GM21526 (cell line): ENCODE results near the gene ADIPOR2.
A peak's percentile ranks its signal among the peaks of the same experiment; 100 is the strongest.
"Not testable (repeated sequence)": the region's sequence is repeated elsewhere in the genome, so short reads cannot be mapped to it uniquely, and the experiment has no call there.

Experiments
- ATAC-seq: cut with Tn5 transposase; IDR thresholded peaks from one replicate; pipeline ENCODE4 v1.9.1; 2021; ENCODE audit warnings: moderate library complexity; ENCODE audit not compliant: unreplicated experiment, low FRiP score

Gene ADIPOR2

GRCh38 chr12:1663440-1664132, 27.3 kb upstream of the ADIPOR2 start:
- no peak for ATAC-seq

GRCh38 chr12:1665366-1665765, 25.5 kb upstream of the ADIPOR2 start:
- ATAC-seq: no peak

- no peak for ATAC-seq
Observed at GRCh38 chr12:1666215-1666614, 24.7 kb upstream of the ADIPOR2 start.

- no peak for ATAC-seq
Observed at GRCh38 chr12:1666685-1667162, 24.1 kb upstream of the ADIPOR2 start.

- ATAC-seq: no peak
Observed at GRCh38 chr12:1668833-1669543, 21.9 kb upstream of the ADIPOR2 start.

GRCh38 chr12:1670358-1671268, 20.3 kb upstream of the ADIPOR2 start:
- no peak for ATAC-seq

- ATAC-seq: no peak
Observed at GRCh38 chr12:1676043-1676442, 14.8 kb upstream of the ADIPOR2 start.

- no peak for ATAC-seq
Observed at GRCh38 chr12:1680804-1681492, 9.9 kb upstream of the ADIPOR2 start.

- ATAC-seq: no peak
Observed at GRCh38 chr12:1681493-1681807, 9.4 kb upstream of the ADIPOR2 start.

- ATAC-seq: no peak
Observed at GRCh38 chr12:1688086-1688710, 2.7 kb upstream of the ADIPOR2 start.

- peak; percentile 38 for ATAC-seq
Observed at GRCh38 chr12:1691123-1692007, 495 bp downstream of the ADIPOR2 start.

- ATAC-seq: no peak
Observed at GRCh38 chr12:1692226-1692625, 1.4 kb downstream of the ADIPOR2 start.

GRCh38 chr12:1692895-1693610, 2.2 kb downstream of the ADIPOR2 start:
- no peak for ATAC-seq

- ATAC-seq: not testable (repeated sequence)
Observed at GRCh38 chr12:1695097-1695496, 4.2 kb downstream of the ADIPOR2 start.

- ATAC-seq: no peak
Observed at GRCh38 chr12:1695886-1696670, 5.2 kb downstream of the ADIPOR2 start.

GRCh38 chr12:1696800-1697199, 5.9 kb downstream of the ADIPOR2 start:
- ATAC-seq: no peak

GRCh38 chr12:1697271-1697670, 6.4 kb downstream of the ADIPOR2 start:
- no peak for ATAC-seq

- no peak for ATAC-seq
Observed at GRCh38 chr12:1698720-1699119, 7.8 kb downstream of the ADIPOR2 start.
